Measurements from ENCODE around the gene MLLT1.

MLLT1 gene

DNA sequence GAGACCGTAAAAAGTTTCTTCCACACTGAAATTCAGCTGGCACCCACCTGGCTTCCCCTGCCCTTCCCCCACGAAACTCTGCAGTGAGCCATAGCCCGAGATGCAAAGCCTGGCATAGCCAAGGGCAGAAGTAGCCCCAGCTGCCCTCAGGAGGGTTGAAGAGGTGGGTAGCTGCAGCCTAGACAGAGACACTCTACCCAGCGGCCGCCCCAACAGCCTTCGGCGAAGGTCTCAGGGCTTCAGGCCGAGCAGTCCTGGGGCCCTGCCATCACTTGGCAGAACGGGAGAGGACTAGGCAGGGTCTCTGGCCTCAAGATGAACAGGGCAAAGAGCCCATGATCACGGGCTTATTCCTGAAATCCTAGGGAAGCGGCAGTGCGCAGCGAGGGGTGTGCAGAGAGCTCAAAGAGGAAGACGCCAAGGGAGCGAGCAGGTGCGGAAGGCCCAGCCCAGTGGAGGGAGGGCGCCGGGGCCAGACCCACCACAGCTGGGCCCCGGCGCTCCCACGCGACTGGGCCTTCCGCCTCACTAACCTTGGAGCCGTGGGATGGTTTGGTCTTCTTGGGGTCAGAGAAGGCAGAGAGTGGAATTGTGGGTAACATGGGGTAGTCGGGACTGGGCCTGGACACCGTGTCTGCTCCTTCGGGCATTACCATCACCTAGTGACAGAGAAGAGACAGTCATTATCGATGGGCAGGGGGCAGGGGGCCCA, 53.2 kb downstream of the MLLT1 start:
- Histone ChIP-seq H3K4me3 (IDR thresholded peaks at IDR 0.05; ENCODE audit: insufficient read depth, low read depth, low read length) (no peak overlapping the region), H3K36me3 (ENCODE audit: insufficient read depth) (no peaks in the 10 kb centered on the region), H3K79me2 (ENCODE audit: insufficient read depth, low read depth) (peaks cover 9% of the 10 kb centered on the region; the same call in 1 of the 2 replicates), H4K20me1 (ENCODE audit: insufficient read depth) (no peaks in the 10 kb centered on the region), H3K4me1 (ENCODE audit: low read depth, poor library complexity, severe bottlenecking) (no peaks in the 10 kb centered on the region), H3K4me2 (no peak overlapping the region), H3K27me3 (ENCODE audit: insufficient read depth, low read depth) (no peaks in the 10 kb centered on the region), H3K27ac (no peak overlapping the region), H3K9ac (no peak overlapping the region), H2AFZ (ENCODE audit: low read depth) (no peak overlapping the region)
- TF ChIP-seq, protein P1, sequence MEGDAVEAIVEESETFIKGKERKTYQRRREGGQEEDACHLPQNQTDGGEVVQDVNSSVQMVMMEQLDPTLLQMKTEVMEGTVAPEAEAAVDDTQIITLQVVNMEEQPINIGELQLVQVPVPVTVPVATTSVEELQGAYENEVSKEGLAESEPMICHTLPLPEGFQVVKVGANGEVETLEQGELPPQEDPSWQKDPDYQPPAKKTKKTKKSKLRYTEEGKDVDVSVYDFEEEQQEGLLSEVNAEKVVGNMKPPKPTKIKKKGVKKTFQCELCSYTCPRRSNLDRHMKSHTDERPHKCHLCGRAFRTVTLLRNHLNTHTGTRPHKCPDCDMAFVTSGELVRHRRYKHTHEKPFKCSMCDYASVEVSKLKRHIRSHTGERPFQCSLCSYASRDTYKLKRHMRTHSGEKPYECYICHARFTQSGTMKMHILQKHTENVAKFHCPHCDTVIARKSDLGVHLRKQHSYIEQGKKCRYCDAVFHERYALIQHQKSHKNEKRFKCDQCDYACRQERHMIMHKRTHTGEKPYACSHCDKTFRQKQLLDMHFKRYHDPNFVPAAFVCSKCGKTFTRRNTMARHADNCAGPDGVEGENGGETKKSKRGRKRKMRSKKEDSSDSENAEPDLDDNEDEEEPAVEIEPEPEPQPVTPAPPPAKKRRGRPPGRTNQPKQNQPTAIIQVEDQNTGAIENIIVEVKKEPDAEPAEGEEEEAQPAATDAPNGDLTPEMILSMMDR (conservative IDR thresholded peaks at IDR 0.05; ENCODE audit: low read depth, low read length) = no peak

DNA sequence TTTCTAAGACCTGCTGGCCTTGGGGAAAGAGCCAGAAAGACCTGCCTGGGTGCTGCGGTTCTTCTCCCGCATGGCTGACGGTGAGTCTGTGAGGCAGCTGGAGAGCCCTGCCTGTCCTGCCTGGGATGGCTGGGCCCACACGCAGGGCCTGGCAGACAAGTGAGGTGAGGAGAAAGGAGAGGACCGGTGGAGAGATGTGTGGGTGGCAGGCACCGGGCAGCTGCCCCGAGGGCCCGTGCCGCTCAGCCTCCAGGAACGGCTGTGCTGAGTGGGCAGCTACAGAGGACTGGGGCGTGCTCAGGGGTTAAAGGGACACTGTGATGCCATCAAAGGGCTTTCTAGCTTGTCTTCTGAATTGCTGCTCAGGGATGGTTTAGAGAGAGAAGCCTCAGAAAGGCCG, 53.8 kb downstream of the MLLT1 start:
- H3K4me1 ChIP-seq (ENCODE audit: low read depth, poor library complexity, severe bottlenecking) = no peaks in the 10 kb centered on the region
- peaks cover 3% of the 10 kb centered on the region; the same call in 1 of the 2 replicates for H3K79me2 ChIP-seq (ENCODE audit: insufficient read depth, low read depth)
- no peaks in the 10 kb centered on the region for H3K36me3 ChIP-seq (ENCODE audit: insufficient read depth)
- no peak overlapping the region for H3K27ac ChIP-seq
- TF ChIP-seq, protein P1 (conservative IDR thresholded peaks at IDR 0.05; ENCODE audit: low read depth, low read length) = no peak
- H3K4me3 ChIP-seq (IDR thresholded peaks at IDR 0.05; ENCODE audit: insufficient read depth, low read depth, low read length) = no peak overlapping the region
- H3K4me2 ChIP-seq = no peak overlapping the region
- H2AFZ ChIP-seq (ENCODE audit: low read depth) = no peak overlapping the region
- H3K27me3 ChIP-seq (ENCODE audit: insufficient read depth, low read depth) = no peaks in the 10 kb centered on the region
- H3K9ac ChIP-seq = no peak overlapping the region
- H4K20me1 ChIP-seq (ENCODE audit: insufficient read depth) = no peaks in the 10 kb centered on the region

DNA sequence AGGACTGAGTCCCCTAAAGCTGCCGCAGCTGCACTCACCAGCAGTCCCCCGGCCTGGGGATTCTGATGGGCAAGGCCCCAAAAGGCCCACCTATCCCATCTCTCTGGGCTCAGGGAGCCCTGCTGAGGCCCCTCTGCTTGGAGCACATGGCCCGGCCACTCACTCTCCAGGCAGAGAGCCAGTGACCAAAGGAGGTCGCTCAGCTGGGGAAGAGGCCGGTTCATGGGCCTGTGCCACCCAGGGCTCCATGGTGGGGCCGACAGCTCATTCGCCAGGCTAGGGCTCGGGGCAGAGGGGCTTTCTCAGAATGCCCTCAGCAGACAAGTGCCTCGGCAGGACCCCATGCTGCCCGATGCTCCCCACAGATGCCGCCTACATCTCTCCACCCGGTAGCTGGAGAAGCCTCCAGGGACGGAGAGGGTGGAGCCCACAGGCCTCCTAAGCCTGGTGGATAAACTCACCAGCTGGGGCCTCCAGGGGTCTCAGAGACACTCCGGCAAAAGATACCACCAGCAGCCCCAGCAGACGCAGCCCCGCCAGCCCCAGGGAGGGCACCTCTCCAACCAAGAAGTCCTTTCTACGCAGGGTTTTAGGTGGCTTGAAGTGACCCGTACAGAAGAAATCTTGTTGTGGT, 54.4 kb downstream of the MLLT1 start:
- H3K4me3 ChIP-seq (IDR thresholded peaks at IDR 0.05; ENCODE audit: insufficient read depth, low read depth, low read length) = no peak overlapping the region
- no peak overlapping the region for H2AFZ ChIP-seq (ENCODE audit: low read depth)
- no peaks in the 10 kb centered on the region for H3K79me2 ChIP-seq (ENCODE audit: insufficient read depth, low read depth)
- H3K27me3 ChIP-seq (ENCODE audit: insufficient read depth, low read depth) = no peaks in the 10 kb centered on the region
- TF ChIP-seq, protein P1 (conservative IDR thresholded peaks at IDR 0.05; ENCODE audit: low read depth, low read length) = no peak
- no peaks in the 10 kb centered on the region for H3K4me1 ChIP-seq (ENCODE audit: low read depth, poor library complexity, severe bottlenecking)
- no peak overlapping the region for H3K27ac ChIP-seq
- no peaks in the 10 kb centered on the region for H3K36me3 ChIP-seq (ENCODE audit: insufficient read depth)
- H4K20me1 ChIP-seq (ENCODE audit: insufficient read depth) = no peaks in the 10 kb centered on the region
- H3K4me2 ChIP-seq = no peak overlapping the region
- H3K9ac ChIP-seq = no peak overlapping the region

DNA sequence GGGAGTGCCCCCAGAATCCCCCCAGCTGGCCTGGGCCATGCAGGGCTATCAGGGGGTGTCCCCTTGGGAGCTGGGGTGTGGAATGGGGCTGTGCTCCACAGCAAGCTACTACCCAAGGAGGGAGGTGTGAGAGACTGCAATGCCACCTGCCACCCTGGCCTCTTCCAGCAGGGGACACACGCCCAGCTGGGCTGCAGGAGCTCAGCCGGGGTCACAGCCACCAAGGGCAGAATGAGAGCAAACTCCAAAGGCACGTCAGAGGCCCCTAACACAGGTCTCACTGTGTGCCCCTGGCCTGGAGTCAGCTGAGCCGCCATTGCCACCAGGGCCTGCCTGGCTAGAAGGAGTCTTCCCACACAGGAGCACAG, 55.5 kb downstream of the MLLT1 start:
- H3K9ac ChIP-seq = no peak overlapping the region
- H3K36me3 ChIP-seq (ENCODE audit: insufficient read depth) = no peaks in the 10 kb centered on the region
- TF ChIP-seq, protein P1 (conservative IDR thresholded peaks at IDR 0.05; ENCODE audit: low read depth, low read length) = no peak
- H3K4me2 ChIP-seq = no peak overlapping the region
- no peaks in the 10 kb centered on the region for H4K20me1 ChIP-seq (ENCODE audit: insufficient read depth)
- H3K4me1 ChIP-seq (ENCODE audit: low read depth, poor library complexity, severe bottlenecking) = no peaks in the 10 kb centered on the region
- no peak overlapping the region for H2AFZ ChIP-seq (ENCODE audit: low read depth)
- no peaks in the 10 kb centered on the region for H3K79me2 ChIP-seq (ENCODE audit: insufficient read depth, low read depth)
- H3K27me3 ChIP-seq (ENCODE audit: insufficient read depth, low read depth) = no peaks in the 10 kb centered on the region
- no peak overlapping the region for H3K4me3 ChIP-seq (IDR thresholded peaks at IDR 0.05; ENCODE audit: insufficient read depth, low read depth, low read length)
- no peak overlapping the region for H3K27ac ChIP-seq
